ENCODE data around the gene SUPT20H. TPM values are rescaled to one million over a fixed set of nuclear protein-coding genes. Genes with fewer than 3 reads are reported as not detected.

Gene SUPT20H
- total and polyA plus RNA-seq, 4 experiments from 2014 or later: 59.9 to 105 (median 85.1) TPM

DNA sequence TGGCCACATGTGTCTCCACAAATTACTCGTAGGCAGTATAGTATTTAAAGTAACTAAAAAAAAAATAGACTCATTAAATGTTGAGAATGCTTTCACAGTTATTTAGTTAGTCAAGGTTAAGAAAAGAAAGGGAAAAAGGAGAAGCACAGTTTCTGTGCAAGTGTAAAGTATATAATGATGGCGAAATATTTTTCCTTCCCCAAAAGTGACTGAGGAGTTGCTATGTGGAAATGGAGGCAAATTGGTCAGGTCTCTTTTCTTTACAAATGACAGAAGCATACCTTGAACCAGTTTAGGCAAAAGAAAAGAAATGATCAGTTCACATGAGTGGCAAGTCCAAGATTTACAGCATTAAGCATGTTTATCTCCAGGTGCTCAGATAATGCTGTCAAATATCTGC is 28.0 kb upstream of the SUPT20H start:
- no peaks in the 10 kb centered on the region for H3K36me3 ChIP-seq (ENCODE audit: insufficient read depth, low read length)
- ChIA-PET POLR2A (ENCODE audit: partially characterized antibody) (no interaction called here), CTCF (ENCODE audit: partially characterized antibody) (no interaction called here)
- H3K4me3 Mint-ChIP-seq: no peak overlapping the region
- no peaks in the 10 kb centered on the region for H3K4me1 ChIP-seq (ENCODE audit: insufficient read depth, low read length)
- no peaks in the 10 kb centered on the region for H3K9me3 ChIP-seq (ENCODE audit: control insufficient read depth in 1 of 2, low read length in 2 of 2)
- H3K27me3 Mint-ChIP-seq: peaks cover 2 to 9% of the 10 kb centered on the region in 2 donors
- intact Hi-C loops (cut with micrococcal nuclease): no loop called here
- no peak overlapping the region for H3K27ac Mint-ChIP-seq
- H3K27me3 ChIP-seq (ENCODE audit: insufficient read depth, low read length): no peaks in the 10 kb centered on the region
- H3K4me3 ChIP-seq (ENCODE audit: low read length in 2 of 2): no peak overlapping the region
- no peaks in the 10 kb centered on the region for H3K4me1 Mint-ChIP-seq
- no peak overlapping the region for H3K27ac ChIP-seq (ENCODE audit: low read depth, low read length)
- no peaks in the 10 kb centered on the region for H3K36me3 Mint-ChIP-seq
- DNase-seq: no peak
- no peaks in the 10 kb centered on the region for H3K9me3 Mint-ChIP-seq

DNA sequence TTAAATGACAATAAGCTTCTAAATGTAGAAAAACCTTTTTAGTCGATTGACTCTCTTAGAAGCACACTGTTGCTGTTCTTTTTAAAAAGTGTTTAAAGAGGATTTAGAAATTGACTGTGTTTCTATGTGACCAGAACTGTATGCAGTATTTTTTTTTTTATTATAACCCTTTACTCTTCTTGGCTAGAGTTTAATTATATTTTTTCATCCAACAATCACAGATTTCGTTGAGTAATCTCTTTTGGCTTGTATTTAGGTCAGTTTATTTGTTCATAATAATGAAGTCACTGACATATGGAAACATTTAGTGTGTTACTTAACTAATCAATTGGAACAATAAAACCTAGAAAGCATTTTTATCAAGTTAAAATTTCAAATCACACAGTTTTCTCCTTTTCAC is 26.1 kb upstream of the SUPT20H start:
- Histone ChIP-seq H3K9me3 (ENCODE audit: control insufficient read depth in 1 of 2, low read length in 2 of 2) (no peaks in the 10 kb centered on the region), H3K4me3 (ENCODE audit: low read length in 2 of 2) (no peak overlapping the region), H3K27me3 (ENCODE audit: insufficient read depth, low read length) (no peaks in the 10 kb centered on the region), H3K4me1 (ENCODE audit: insufficient read depth, low read length) (no peaks in the 10 kb centered on the region), H3K27ac (ENCODE audit: low read depth, low read length) (no peak overlapping the region), H3K36me3 (ENCODE audit: insufficient read depth, low read length) (no peaks in the 10 kb centered on the region)
- intact Hi-C loops (cut with micrococcal nuclease): no loop called here
- H3K9me3 Mint-ChIP-seq: no peaks in the 10 kb centered on the region
- no peaks in the 10 kb centered on the region for H3K36me3 Mint-ChIP-seq
- no peaks in the 10 kb centered on the region for H3K4me1 Mint-ChIP-seq
- no peak overlapping the region for H3K4me3 Mint-ChIP-seq
- ChIA-PET POLR2A (ENCODE audit: partially characterized antibody) (no interaction called here), CTCF (ENCODE audit: partially characterized antibody) (no interaction called here)
- H3K27ac Mint-ChIP-seq: no peak overlapping the region
- DNase-seq: no peak
- H3K27me3 Mint-ChIP-seq: peaks cover 5 to 11% of the 10 kb centered on the region in 2 donors

- intact Hi-C loops (cut with micrococcal nuclease): loop anchor here (10.0 kb wide), 1 partner anchor 1688 kb away; no protein-coding TSS in a partner anchor
- Mint-ChIP-seq H3K36me3 (no peaks in the 10 kb centered on the region), H3K4me3 (no peak overlapping the region), H3K27ac (no peak overlapping the region), H3K4me1 (no peaks in the 10 kb centered on the region), H3K9me3 (no peaks in the 10 kb centered on the region), H3K27me3 (peaks cover 2 to 5% of the 10 kb centered on the region in 2 donors)
- no peak overlapping the region for H3K27ac ChIP-seq (ENCODE audit: low read depth, low read length)
- H3K36me3 ChIP-seq (ENCODE audit: insufficient read depth, low read length): no peaks in the 10 kb centered on the region
- no peaks in the 10 kb centered on the region for H3K27me3 ChIP-seq (ENCODE audit: insufficient read depth, low read length)
- H3K4me1 ChIP-seq (ENCODE audit: insufficient read depth, low read length): no peaks in the 10 kb centered on the region
- H3K9me3 ChIP-seq (ENCODE audit: control insufficient read depth in 1 of 2, low read length in 2 of 2): no peaks in the 10 kb centered on the region
- no peak for DNase-seq
- H3K4me3 ChIP-seq (ENCODE audit: low read length in 2 of 2): no peak overlapping the region
- ChIA-PET POLR2A (ENCODE audit: partially characterized antibody) (no interaction called here), CTCF (ENCODE audit: partially characterized antibody) (no interaction called here)
These were observed 17.3 kb upstream of the SUPT20H start for GRCh38 chr13:37076818-37077217.

DNA sequence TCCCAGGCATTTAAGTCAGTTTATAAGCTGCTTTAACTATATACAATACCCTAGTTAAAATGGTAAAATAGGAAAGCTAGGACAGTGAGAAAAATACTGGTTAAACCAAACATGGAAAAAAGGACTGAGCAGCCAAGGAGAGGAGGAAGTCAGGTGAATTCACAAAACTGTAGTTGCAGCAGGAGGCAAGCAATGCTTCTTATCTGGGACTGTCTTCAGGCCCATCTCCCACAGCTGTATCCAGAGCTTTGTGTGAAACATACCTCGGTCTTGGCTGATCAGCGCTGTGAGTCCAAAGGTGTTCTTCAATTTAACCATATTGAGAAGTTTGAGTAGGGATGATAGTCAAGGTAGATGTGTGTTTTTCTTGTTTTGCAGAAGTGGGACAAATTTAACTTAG is 15.7 kb upstream of the SUPT20H start:
- intact Hi-C loops (cut with micrococcal nuclease): loop anchor here (10.0 kb wide), 1 partner anchor 1690 kb away; no protein-coding TSS in a partner anchor
- Mint-ChIP-seq H3K9me3 (no peaks in the 10 kb centered on the region), H3K27me3 (peaks cover 0 to 2% of the 10 kb centered on the region in 2 donors), H3K27ac (peak overlapping the region in 2 of 7 donors; percentile 32 to 49), H3K4me1 (no peaks in the 10 kb centered on the region), H3K4me3 (no peak overlapping the region), H3K36me3 (no peaks in the 10 kb centered on the region)
- CTCF ChIA-PET (ENCODE audit: partially characterized antibody): interaction anchor here (1.5 to 1.6 kb wide), 2 partner anchors 1797 to 1800 kb away, joined by 4 read pairs; no protein-coding TSS in a partner anchor
- DNase-seq: no peak
- Histone ChIP-seq H3K27ac (ENCODE audit: low read depth, low read length) (no peak overlapping the region), H3K4me1 (ENCODE audit: insufficient read depth, low read length) (no peaks in the 10 kb centered on the region), H3K36me3 (ENCODE audit: insufficient read depth, low read length) (no peaks in the 10 kb centered on the region), H3K9me3 (ENCODE audit: control insufficient read depth in 1 of 2, low read length in 2 of 2) (no peaks in the 10 kb centered on the region), H3K4me3 (ENCODE audit: low read length in 2 of 2) (no peak overlapping the region), H3K27me3 (ENCODE audit: insufficient read depth, low read length) (no peaks in the 10 kb centered on the region)
- POLR2A ChIA-PET (ENCODE audit: partially characterized antibody): no interaction called here

DNA sequence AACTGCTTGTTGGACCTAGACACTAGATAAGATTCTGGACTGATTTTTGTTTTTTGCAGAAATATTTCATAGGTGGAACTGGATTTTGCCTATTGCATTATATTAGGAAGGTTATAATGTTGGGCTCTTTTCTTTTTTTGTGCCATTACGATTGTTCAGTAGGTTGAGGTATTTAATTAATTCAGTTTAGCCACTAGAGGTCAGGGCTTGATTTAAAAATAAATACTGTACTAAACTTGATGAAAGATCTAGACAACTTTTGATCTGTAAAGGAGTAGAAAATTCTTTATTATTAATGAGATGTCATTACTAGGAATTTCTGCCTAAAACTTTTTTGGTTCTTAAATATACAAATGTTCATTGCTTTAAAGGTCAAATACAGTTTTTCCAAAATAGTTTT is 15.2 kb upstream of the SUPT20H start:
- CTCF ChIA-PET (ENCODE audit: partially characterized antibody): interaction anchor here (1.5 to 1.6 kb wide), 2 partner anchors 1798 to 1801 kb away, joined by 4 read pairs; no protein-coding TSS in a partner anchor
- intact Hi-C loops (cut with micrococcal nuclease): loop anchor here (1.0 to 10.0 kb wide), 2 partner anchors 1690 to 1798 kb away; no protein-coding TSS in a partner anchor

DNA sequence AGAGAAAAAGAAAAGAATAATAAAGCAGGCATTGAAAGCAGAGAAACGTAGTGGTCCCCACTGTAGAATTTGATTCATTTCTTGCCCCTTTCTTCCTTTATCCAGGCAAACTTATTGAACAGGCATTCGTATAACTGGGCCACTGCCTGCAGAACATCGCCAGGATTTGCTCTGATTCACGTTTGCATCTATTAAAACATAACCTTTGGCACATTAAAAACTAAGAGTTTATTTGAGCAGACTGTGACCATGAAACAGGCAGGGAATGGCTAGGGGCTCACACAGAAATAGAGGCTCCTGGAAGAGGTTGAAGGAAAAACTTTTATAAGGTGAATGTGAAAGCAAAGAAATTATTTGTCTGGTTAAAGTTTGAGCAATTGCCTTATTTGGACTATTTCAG is 12.5 kb upstream of the SUPT20H start:
- H3K27ac Mint-ChIP-seq: no peak overlapping the region
- Histone ChIP-seq H3K27ac (ENCODE audit: low read depth, low read length) (no peak overlapping the region), H3K36me3 (ENCODE audit: insufficient read depth, low read length) (no peaks in the 10 kb centered on the region), H3K9me3 (ENCODE audit: control insufficient read depth in 1 of 2, low read length in 2 of 2) (no peaks in the 10 kb centered on the region), H3K4me3 (ENCODE audit: low read length in 2 of 2) (no peak overlapping the region), H3K27me3 (ENCODE audit: insufficient read depth, low read length) (no peaks in the 10 kb centered on the region), H3K4me1 (ENCODE audit: insufficient read depth, low read length) (no peaks in the 10 kb centered on the region)
- H3K9me3 Mint-ChIP-seq: no peaks in the 10 kb centered on the region
- peaks cover 0 to 3% of the 10 kb centered on the region in 2 donors for H3K27me3 Mint-ChIP-seq
- POLR2A ChIA-PET (ENCODE audit: partially characterized antibody): no interaction called here
- no peak overlapping the region for H3K4me3 Mint-ChIP-seq
- no peaks in the 10 kb centered on the region for H3K4me1 Mint-ChIP-seq
- H3K36me3 Mint-ChIP-seq: no peaks in the 10 kb centered on the region
- intact Hi-C loops (cut with micrococcal nuclease): loop anchor here (10.0 kb wide), 1 partner anchor 1693 kb away; no protein-coding TSS in a partner anchor
- DNase-seq: no peak
- CTCF ChIA-PET (ENCODE audit: partially characterized antibody): no interaction called here

More for the DNA sequence above, 15.2 kb upstream of the SUPT20H start:
- POLR2A ChIA-PET (ENCODE audit: partially characterized antibody): no interaction called here
- peak in 4 of 5 donors; percentile 5 to 23 (median 12) for DNase-seq
- peaks cover 0 to 2% of the 10 kb centered on the region in 2 donors for H3K27me3 Mint-ChIP-seq
- H3K27me3 ChIP-seq (ENCODE audit: insufficient read depth, low read length): no peaks in the 10 kb centered on the region
- no peak overlapping the region for H3K4me3 ChIP-seq (ENCODE audit: low read length in 2 of 2)
- no peak overlapping the region for H3K27ac ChIP-seq (ENCODE audit: low read depth, low read length)
- H3K27ac Mint-ChIP-seq: no peak overlapping the region
- H3K36me3 ChIP-seq (ENCODE audit: insufficient read depth, low read length): no peaks in the 10 kb centered on the region
- H3K4me1 Mint-ChIP-seq: no peaks in the 10 kb centered on the region
- H3K9me3 Mint-ChIP-seq: no peaks in the 10 kb centered on the region
- no peak overlapping the region for H3K4me3 Mint-ChIP-seq
- H3K9me3 ChIP-seq (ENCODE audit: control insufficient read depth in 1 of 2, low read length in 2 of 2): no peaks in the 10 kb centered on the region
- H3K4me1 ChIP-seq (ENCODE audit: insufficient read depth, low read length): no peaks in the 10 kb centered on the region
- H3K36me3 Mint-ChIP-seq: no peaks in the 10 kb centered on the region

DNA sequence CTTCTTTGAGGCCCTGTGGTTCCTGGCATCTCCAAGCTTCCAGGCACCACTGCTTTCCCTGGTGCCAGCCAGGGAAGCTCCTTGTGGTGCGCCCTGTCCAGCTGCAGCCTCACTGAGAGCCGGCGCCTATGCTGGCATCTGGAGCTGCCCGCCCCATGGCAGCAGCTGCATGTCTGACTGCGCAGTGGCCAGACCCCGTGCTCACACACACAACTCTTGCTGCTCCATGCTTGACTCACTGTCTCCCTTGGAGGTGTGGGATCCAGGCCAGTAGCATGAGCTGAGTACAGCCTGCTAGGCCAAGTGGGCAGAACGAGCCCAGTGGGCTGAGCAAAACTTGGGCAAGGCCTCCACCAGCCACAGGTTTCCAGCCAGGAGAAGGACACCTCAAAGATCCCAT is 11.5 kb upstream of the SUPT20H start:
- H3K36me3 Mint-ChIP-seq: no peaks in the 10 kb centered on the region
- Histone ChIP-seq H3K27ac (ENCODE audit: low read depth, low read length) (no peak overlapping the region), H3K27me3 (ENCODE audit: insufficient read depth, low read length) (no peaks in the 10 kb centered on the region), H3K4me1 (ENCODE audit: insufficient read depth, low read length) (no peaks in the 10 kb centered on the region), H3K9me3 (ENCODE audit: control insufficient read depth in 1 of 2, low read length in 2 of 2) (no peaks in the 10 kb centered on the region), H3K36me3 (ENCODE audit: insufficient read depth, low read length) (no peaks in the 10 kb centered on the region), H3K4me3 (ENCODE audit: low read length in 2 of 2) (no peak overlapping the region)
- no peak overlapping the region for H3K4me3 Mint-ChIP-seq
- no peaks in the 10 kb centered on the region for H3K4me1 Mint-ChIP-seq
- intact Hi-C loops (cut with micrococcal nuclease): loop anchor here (10.0 kb wide), 1 partner anchor 1694 kb away; no protein-coding TSS in a partner anchor
- CTCF ChIA-PET (ENCODE audit: partially characterized antibody): no interaction called here
- H3K27me3 Mint-ChIP-seq: peaks cover 0 to 3% of the 10 kb centered on the region in 2 donors
- H3K9me3 Mint-ChIP-seq: no peaks in the 10 kb centered on the region
- peak overlapping the region in 1 of 7 donors; percentile 25 for H3K27ac Mint-ChIP-seq
- DNase-seq: no peak
- POLR2A ChIA-PET (ENCODE audit: partially characterized antibody): no interaction called here

Measured in CD4-positive, alpha-beta memory T cell (primary cell).